T-helper 17 cell (primary cell): ENCODE results near the gene CACNB2. TPM values are rescaled to one million over a fixed set of nuclear protein-coding genes. Genes with fewer than 3 reads are reported as not detected.
"Not testable (repeated sequence)": the region's sequence is repeated elsewhere in the genome, so short reads cannot be mapped to it uniquely, and the experiment has no call there.

ENCODE experiments used
- ATAC-seq: fragments of 150-1000 bp; cut with Tn5 transposase; 2 replicates; pipeline ENCODE4 v1.10.0; 2021; ENCODE audit warnings: mild to moderate bottlenecking, moderate library complexity
- DNase-seq, 3 donors: peaks; one replicate each; pipeline versions ENCODE4 v3.0.0 to v3.0.0-alpha.2; 2020 to 2021
- H3K9me3 ChIP-seq: one replicate; pipeline ENCODE4 v1.7.0; 2013; ENCODE audit warnings: low read length, mild to moderate bottlenecking; ENCODE audit not compliant: control insufficient read depth, poor library complexity, severe bottlenecking
- H3K27ac Mint-ChIP-seq: one replicate; pipeline ENCODE4 v1.8.0; 2022; ENCODE audit warnings: mild to moderate bottlenecking, moderate library complexity, mixed read lengths
- H3K27me3 Mint-ChIP-seq: one replicate; pipeline ENCODE4 v1.8.0; 2022; ENCODE audit warnings: mixed read lengths
- H3K36me3 Mint-ChIP-seq: one replicate; pipeline ENCODE4 v1.8.0; 2022; ENCODE audit warnings: low read depth, mixed read lengths
- H3K4me1 Mint-ChIP-seq: one replicate; pipeline ENCODE4 v1.8.0; 2022; ENCODE audit warnings: mild to moderate bottlenecking, mixed read lengths
- H3K4me3 Mint-ChIP-seq: one replicate; pipeline ENCODE4 v1.8.0; 2022; ENCODE audit warnings: mild to moderate bottlenecking, moderate library complexity, mixed read lengths
- total RNA-seq, 4 donors: library from RNA in 2 of 4; stranded (reverse) in 2 of 4; gene quantifications; one replicate each; pipeline ENCODE4 v1.2.3 and lab custom pipeline; 2022 to 2026

The CACNB2 gene
- total RNA-seq, 2 donors from 2014 or later: not detected

- Mint-ChIP-seq H3K4me3 (no peak overlapping the region), H3K36me3 (no peaks in the 10 kb centered on the region), H3K27ac (no peak overlapping the region), H3K27me3 (peaks cover 6% of the 10 kb centered on the region), H3K4me1 (no peaks in the 10 kb centered on the region)
- no peaks in the 10 kb centered on the region for H3K9me3 ChIP-seq
- no peak for ATAC-seq
- DNase-seq: no peak
Observed at GRCh38 chr10:18155321-18155720, 15.1 kb downstream of the CACNB2 start.

GRCh38 chr10:18156797-18157196 is 16.6 kb downstream of the CACNB2 start:
- DNase-seq, H3K4me1 Mint-ChIP-seq, H3K4me3 Mint-ChIP-seq, H3K27ac Mint-ChIP-seq, ATAC-seq, H3K36me3 Mint-ChIP-seq, H3K27me3 Mint-ChIP-seq, H3K9me3 ChIP-seq: not testable (repeated sequence)

- Mint-ChIP-seq H3K4me1 (no peaks in the 10 kb centered on the region), H3K36me3 (no peaks in the 10 kb centered on the region), H3K27ac (no peak overlapping the region), H3K4me3 (no peak overlapping the region), H3K27me3 (no peaks in the 10 kb centered on the region)
- DNase-seq: no peak
- ATAC-seq: no peak
- H3K9me3 ChIP-seq: no peaks in the 10 kb centered on the region
Observed at GRCh38 chr10:18157881-18158280, 17.7 kb downstream of the CACNB2 start.

DNA sequence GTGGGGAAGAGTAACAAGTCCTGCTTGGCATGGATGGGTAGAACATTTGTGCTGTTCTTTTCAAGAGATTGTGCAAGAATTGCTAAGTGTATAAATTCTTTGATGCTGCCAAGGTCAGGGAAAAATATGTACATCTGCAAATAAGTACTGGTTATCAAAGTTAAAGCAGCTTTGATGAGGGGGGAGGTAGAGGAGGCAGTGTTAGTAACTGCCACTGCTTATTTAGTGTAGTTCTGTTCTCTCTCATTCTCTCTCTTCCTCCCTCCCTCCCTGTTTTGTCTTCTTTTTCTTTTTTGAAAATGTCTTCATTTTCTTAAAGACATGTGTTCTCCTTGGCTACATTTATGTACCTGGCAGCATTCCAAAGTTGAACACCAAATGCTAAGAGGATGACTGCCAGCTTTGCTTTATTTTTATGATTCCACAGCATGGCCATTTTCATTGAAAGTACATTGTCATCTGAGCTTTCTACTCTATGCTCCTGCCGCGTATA is 18.6 kb downstream of the CACNB2 start:
- Mint-ChIP-seq H3K36me3 (no peaks in the 10 kb centered on the region), H3K27ac (no peak overlapping the region), H3K27me3 (no peaks in the 10 kb centered on the region), H3K4me1 (no peaks in the 10 kb centered on the region), H3K4me3 (no peak overlapping the region)
- ATAC-seq: no peak
- H3K9me3 ChIP-seq: no peaks in the 10 kb centered on the region
- DNase-seq: no peak

DNA sequence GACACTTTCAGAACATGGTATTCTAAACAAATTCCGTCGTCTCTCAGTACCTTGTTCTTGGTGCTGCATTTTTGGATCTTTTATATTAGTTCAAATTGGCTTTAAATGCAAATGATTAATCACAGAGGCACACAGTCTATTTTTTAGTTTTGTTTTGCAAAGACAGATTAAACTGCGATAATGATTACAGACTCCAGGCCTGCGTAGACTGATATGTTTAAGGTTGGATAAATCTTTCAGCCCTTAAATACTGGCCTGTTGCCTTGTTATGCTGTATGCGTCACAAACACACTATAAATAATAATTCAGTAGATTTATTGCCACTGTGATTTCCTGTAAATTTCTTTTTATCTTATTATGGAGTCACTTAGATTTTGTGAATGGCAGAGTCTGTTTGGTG is 19.3 kb downstream of the CACNB2 start:
- no peaks in the 10 kb centered on the region for H3K9me3 ChIP-seq
- ATAC-seq (no peak), DNase-seq (no peak)
- Mint-ChIP-seq H3K4me1 (no peaks in the 10 kb centered on the region), H3K27ac (no peak overlapping the region), H3K36me3 (no peaks in the 10 kb centered on the region), H3K4me3 (no peak overlapping the region), H3K27me3 (no peaks in the 10 kb centered on the region)

- no peaks in the 10 kb centered on the region for H3K27me3 Mint-ChIP-seq
- H3K27ac Mint-ChIP-seq: no peak overlapping the region
- no peaks in the 10 kb centered on the region for H3K9me3 ChIP-seq
- H3K4me1 Mint-ChIP-seq: no peaks in the 10 kb centered on the region
- H3K4me3 Mint-ChIP-seq: no peak overlapping the region
- H3K36me3 Mint-ChIP-seq: no peaks in the 10 kb centered on the region
- ATAC-seq (no peak), DNase-seq (no peak)
Observed at GRCh38 chr10:18162021-18162627, 21.9 kb downstream of the CACNB2 start.

DNA sequence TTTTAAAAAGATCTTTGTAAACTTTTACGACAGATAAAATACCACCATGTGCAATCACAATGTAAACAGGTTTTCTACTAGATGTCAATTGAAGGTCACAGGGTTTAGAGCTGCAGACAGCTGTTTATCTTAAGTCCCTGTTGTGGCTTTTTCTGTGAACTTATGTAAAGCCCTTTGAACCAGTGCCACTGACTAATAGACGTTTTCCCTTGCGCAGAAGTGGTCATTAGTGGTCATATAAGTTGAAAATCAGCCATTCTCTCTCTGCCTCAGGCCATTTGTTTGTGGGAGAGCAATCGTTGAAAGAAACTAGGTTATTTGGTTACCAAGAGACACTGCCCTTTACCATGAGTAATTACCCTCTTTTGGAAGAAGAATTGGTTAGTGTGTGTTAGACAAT is 23.9 kb downstream of the CACNB2 start:
- H3K4me3 Mint-ChIP-seq: no peak overlapping the region
- no peak for DNase-seq
- no peaks in the 10 kb centered on the region for H3K4me1 Mint-ChIP-seq
- no peak overlapping the region for H3K27ac Mint-ChIP-seq
- H3K36me3 Mint-ChIP-seq: no peaks in the 10 kb centered on the region
- no peaks in the 10 kb centered on the region for H3K9me3 ChIP-seq
- ATAC-seq: no peak
- no peaks in the 10 kb centered on the region for H3K27me3 Mint-ChIP-seq

- no peaks in the 10 kb centered on the region for H3K36me3 Mint-ChIP-seq
- no peaks in the 10 kb centered on the region for H3K4me1 Mint-ChIP-seq
- H3K9me3 ChIP-seq: no peaks in the 10 kb centered on the region
- ATAC-seq (no peak), DNase-seq (no peak)
- no peak overlapping the region for H3K27ac Mint-ChIP-seq
- no peaks in the 10 kb centered on the region for H3K27me3 Mint-ChIP-seq
- no peak overlapping the region for H3K4me3 Mint-ChIP-seq
Observed at GRCh38 chr10:18164748-18165361, 24.6 kb downstream of the CACNB2 start.

- no peaks in the 10 kb centered on the region for H3K9me3 ChIP-seq
- peaks cover 2% of the 10 kb centered on the region for H3K36me3 Mint-ChIP-seq
- H3K27me3 Mint-ChIP-seq: peaks cover 15% of the 10 kb centered on the region
- H3K4me3 Mint-ChIP-seq: no peak overlapping the region
- DNase-seq (no peak), ATAC-seq (no peak)
- H3K27ac Mint-ChIP-seq: no peak overlapping the region
- H3K4me1 Mint-ChIP-seq: no peaks in the 10 kb centered on the region
Observed at GRCh38 chr10:18178854-18179483, 38.7 kb downstream of the CACNB2 start.

DNA sequence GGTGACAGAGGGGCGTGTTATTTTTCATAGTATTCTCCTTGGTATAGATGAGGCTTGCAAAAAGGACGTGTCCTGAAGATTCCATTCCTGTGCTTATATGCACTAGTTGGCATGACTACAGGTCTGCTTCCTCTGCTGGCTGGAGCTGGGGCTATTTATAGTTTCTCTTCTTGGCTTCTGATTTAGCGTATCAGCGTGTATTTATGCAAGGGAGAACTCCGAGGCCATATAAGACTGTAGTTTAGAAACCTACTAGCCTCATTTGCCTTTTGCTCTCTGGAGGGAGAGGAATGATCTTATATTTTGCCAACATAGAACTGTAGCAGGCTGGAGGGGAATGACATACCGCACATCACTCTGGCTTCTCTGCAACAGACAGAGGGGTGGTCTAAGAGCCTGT is 39.7 kb downstream of the CACNB2 start:
- no peak overlapping the region for H3K4me3 Mint-ChIP-seq
- H3K9me3 ChIP-seq: no peaks in the 10 kb centered on the region
- H3K36me3 Mint-ChIP-seq: peaks cover 2% of the 10 kb centered on the region
- DNase-seq (no peak), ATAC-seq (no peak)
- no peak overlapping the region for H3K27ac Mint-ChIP-seq
- H3K4me1 Mint-ChIP-seq: no peaks in the 10 kb centered on the region
- H3K27me3 Mint-ChIP-seq: peaks cover 15% of the 10 kb centered on the region

GRCh38 chr10:18181382-18181781 is 41.2 kb downstream of the CACNB2 start:
- not testable (repeated sequence) for H3K4me1 Mint-ChIP-seq, ATAC-seq, H3K27me3 Mint-ChIP-seq, H3K27ac Mint-ChIP-seq, H3K36me3 Mint-ChIP-seq, H3K4me3 Mint-ChIP-seq, H3K9me3 ChIP-seq, DNase-seq

- peaks cover 2% of the 10 kb centered on the region for H3K36me3 Mint-ChIP-seq
- no peak overlapping the region for H3K4me3 Mint-ChIP-seq
Observed at GRCh38 chr10:18185621-18186020, 45.4 kb downstream of the CACNB2 start.

DNA sequence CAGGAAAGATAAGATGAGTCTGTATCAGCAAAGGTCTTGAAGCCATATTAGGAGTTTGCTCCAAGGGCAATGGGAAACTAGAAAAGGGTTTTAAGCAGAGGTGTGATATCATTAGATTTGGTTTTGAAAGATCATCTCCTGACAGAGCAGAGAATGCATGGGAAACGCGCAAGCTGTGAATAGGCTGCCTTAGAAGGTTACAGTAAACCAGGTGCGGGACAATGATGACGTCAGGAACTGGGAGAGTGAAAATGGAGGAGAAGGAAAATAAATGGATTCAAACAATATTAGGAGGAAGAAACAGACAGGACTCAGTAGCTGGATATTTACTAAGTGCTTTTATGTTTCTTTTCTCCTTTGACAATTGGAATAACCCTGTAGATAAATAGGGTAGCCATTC is 50.6 kb downstream of the CACNB2 start:
- Mint-ChIP-seq H3K36me3 (no peaks in the 10 kb centered on the region), H3K4me3 (no peak overlapping the region), H3K27me3 (no peaks in the 10 kb centered on the region), H3K4me1 (no peaks in the 10 kb centered on the region), H3K27ac (no peak overlapping the region)
- DNase-seq (no peak), ATAC-seq (no peak)
- H3K9me3 ChIP-seq: no peaks in the 10 kb centered on the region

More at GRCh38 chr10:18185621-18186020, 45.4 kb downstream of the CACNB2 start:
- H3K4me1 Mint-ChIP-seq: no peaks in the 10 kb centered on the region
- H3K27me3 Mint-ChIP-seq: no peaks in the 10 kb centered on the region
- ATAC-seq (no peak), DNase-seq (no peak)
- no peaks in the 10 kb centered on the region for H3K9me3 ChIP-seq
- H3K27ac Mint-ChIP-seq: no peak overlapping the region

DNA sequence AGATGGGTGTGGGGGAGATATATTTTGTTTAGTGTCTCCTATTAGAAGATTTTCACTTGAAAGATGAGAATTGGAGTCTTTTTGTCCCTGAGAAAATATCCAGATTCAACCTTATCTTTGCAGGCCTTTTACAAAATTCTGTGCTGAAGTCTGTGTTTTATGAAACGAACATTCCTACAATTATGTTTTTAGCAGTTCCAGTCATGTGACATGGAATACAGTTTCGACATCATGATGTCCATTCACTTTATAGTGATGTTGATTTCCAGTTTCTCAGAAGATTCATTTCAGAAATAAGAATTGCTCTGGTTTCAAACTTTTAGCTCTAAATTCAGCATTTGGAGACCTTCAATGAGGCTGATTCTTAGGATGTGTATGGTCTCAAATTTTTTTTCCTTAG is 54.4 kb downstream of the CACNB2 start:
- no peak overlapping the region for H3K27ac Mint-ChIP-seq
- H3K4me3 Mint-ChIP-seq: no peak overlapping the region
- no peaks in the 10 kb centered on the region for H3K4me1 Mint-ChIP-seq
- H3K27me3 Mint-ChIP-seq: no peaks in the 10 kb centered on the region
- H3K36me3 Mint-ChIP-seq: no peaks in the 10 kb centered on the region
- no peaks in the 10 kb centered on the region for H3K9me3 ChIP-seq
- DNase-seq (no peak), ATAC-seq (no peak)
